SK-N-MC (cell line): ENCODE results near the gene FKBP7.
A peak's percentile ranks its signal among the peaks of the same experiment; 100 is the strongest.
"Not testable (repeated sequence)": the region's sequence is repeated elsewhere in the genome, so short reads cannot be mapped to it uniquely, and the experiment has no call there.

Experiments
- DNase-seq: peaks from one replicate; pipeline ENCODE4 v3.0.0-alpha.2; 2011; ENCODE audit warnings: low read depth, low spot score
- H3K27ac ChIP-seq: fragments of 200-600 bp; sonication (generic); 2 replicates; pipeline ENCODE4 v1.5.1; 2016; ENCODE audit warnings: mixed run types
- H3K36me3 ChIP-seq: fragments of 200-600 bp; sonication (generic); 2 replicates; pipeline ENCODE4 v1.6.1; 2017; ENCODE audit warnings: antibody characterized with exemption, low read length, mixed read lengths; ENCODE audit not compliant: insufficient read depth
- H3K4me3 ChIP-seq: fragments of 200-600 bp; sonication (generic); 2 replicates; pipeline ENCODE4 v1.5.1; 2016
- H3K9ac ChIP-seq: fragments of 200-600 bp; sonication (generic); 2 replicates; pipeline ENCODE4 v1.8.0; 2017; ENCODE audit warnings: mixed run types, mixed read lengths; ENCODE audit not compliant: insufficient read length
- H3K9me3 ChIP-seq: fragments of 200-600 bp; sonication (generic); 2 replicates; pipeline ENCODE4 v1.6.1; 2017; ENCODE audit warnings: low read depth, mild to moderate bottlenecking, antibody characterized with exemption, low read length, moderate library complexity, mixed read lengths
- EZH2 ChIP-seq: fragments of 200-600 bp; sonication (generic); IDR thresholded peaks from one replicate; pipeline ENCODE4 v1.6.1; 2017; ENCODE audit warnings: antibody characterized with exemption
- FOXP2 ChIP-seq: optimal IDR thresholded peaks from 2 replicates; pipeline ENCODE3; 2011; ENCODE audit warnings: mild to moderate bottlenecking, moderate library complexity; ENCODE audit not compliant: insufficient read depth; ENCODE audit errors: extremely low read length, control extremely low read depth
- POLR2AphosphoS5 ChIP-seq: IDR thresholded peaks from 2 replicates; pipeline ENCODE4 v1.6.1; 2012; ENCODE audit warnings: mild to moderate bottlenecking, low read depth, low read length, borderline replicate concordance

FKBP7 gene

GRCh38 chr2:178426388-178426787 lies 52.0 kb downstream of the FKBP7 start:
- H3K9ac ChIP-seq: no peak overlapping the region
- H3K4me3 ChIP-seq: no peak overlapping the region
- no peak overlapping the region for H3K27ac ChIP-seq
- DNase-seq: no peak
- TF ChIP-seq POLR2AphosphoS5 (no peak), FOXP2 (no peak), EZH2 (no peak)
- H3K36me3 ChIP-seq: peaks cover 51% of the 10 kb centered on the region
- no peaks in the 10 kb centered on the region for H3K9me3 ChIP-seq

GRCh38 chr2:178425255-178425827 lies 53.1 kb downstream of the FKBP7 start:
- no peaks in the 10 kb centered on the region for H3K9me3 ChIP-seq
- peaks cover 41% of the 10 kb centered on the region for H3K36me3 ChIP-seq
- H3K9ac ChIP-seq: no peak overlapping the region
- no peak for TF ChIP-seq EZH2
- TF ChIP-seq FOXP2: no peak
- TF ChIP-seq POLR2AphosphoS5: no peak
- no peak overlapping the region for H3K27ac ChIP-seq
- no peak overlapping the region for H3K4me3 ChIP-seq
- DNase-seq: no peak

GRCh38 chr2:178423746-178424145 lies 54.7 kb downstream of the FKBP7 start:
- not testable (repeated sequence) for H3K9ac ChIP-seq, H3K27ac ChIP-seq, H3K4me3 ChIP-seq, DNase-seq, H3K9me3 ChIP-seq
- H3K36me3 ChIP-seq: peaks cover 25% of the 10 kb centered on the region

GRCh38 chr2:178422097-178422496 lies 56.3 kb downstream of the FKBP7 start:
- no peak for TF ChIP-seq POLR2AphosphoS5
- no peak for TF ChIP-seq FOXP2
- TF ChIP-seq EZH2: no peak
- no peak overlapping the region for H3K4me3 ChIP-seq
- DNase-seq: no peak
- no peak overlapping the region for H3K27ac ChIP-seq
- peaks cover 11% of the 10 kb centered on the region for H3K36me3 ChIP-seq
- no peak overlapping the region for H3K9ac ChIP-seq
- no peaks in the 10 kb centered on the region for H3K9me3 ChIP-seq

- H3K36me3 ChIP-seq: no peaks in the 10 kb centered on the region
- no peak for TF ChIP-seq FOXP2
- no peak for DNase-seq
These were observed 57.9 kb downstream of the FKBP7 start for GRCh38 chr2:178420463-178420999.

GRCh38 chr2:178419123-178419522 lies 59.3 kb downstream of the FKBP7 start:
- Histone ChIP-seq H3K9me3 (no peaks in the 10 kb centered on the region), H3K9ac (no peak overlapping the region), H3K27ac (no peak overlapping the region), H3K4me3 (no peak overlapping the region), H3K36me3 (no peaks in the 10 kb centered on the region)
- DNase-seq: no peak
- TF ChIP-seq POLR2AphosphoS5 (no peak), FOXP2 (no peak), EZH2 (no peak)

More at GRCh38 chr2:178420463-178420999, 57.9 kb downstream of the FKBP7 start:
- H3K9me3 ChIP-seq: no peaks in the 10 kb centered on the region
- H3K27ac ChIP-seq: no peak overlapping the region
- H3K4me3 ChIP-seq: no peak overlapping the region
- H3K9ac ChIP-seq: no peak overlapping the region

- no peaks in the 10 kb centered on the region for H3K9me3 ChIP-seq
These were observed 60.0 kb downstream of the FKBP7 start for GRCh38 chr2:178418426-178418825.

GRCh38 chr2:178417916-178418315 lies 60.5 kb downstream of the FKBP7 start:
- Histone ChIP-seq H3K9me3 (no peaks in the 10 kb centered on the region), H3K4me3 (no peak overlapping the region), H3K36me3 (no peaks in the 10 kb centered on the region), H3K27ac (no peak overlapping the region), H3K9ac (no peak overlapping the region)
- TF ChIP-seq POLR2AphosphoS5 (no peak), FOXP2 (no peak), EZH2 (no peak)
- DNase-seq: no peak

More at GRCh38 chr2:178418426-178418825, 60.0 kb downstream of the FKBP7 start:
- Histone ChIP-seq H3K9ac (no peak overlapping the region), H3K4me3 (no peak overlapping the region), H3K27ac (no peak overlapping the region), H3K36me3 (no peaks in the 10 kb centered on the region)
- TF ChIP-seq POLR2AphosphoS5 (no peak), EZH2 (no peak), FOXP2 (no peak)
- no peak for DNase-seq

GRCh38 chr2:178415979-178416378 lies 62.4 kb downstream of the FKBP7 start:
- DNase-seq: no peak
- no peaks in the 10 kb centered on the region for H3K9me3 ChIP-seq
- H3K9ac ChIP-seq: no peak overlapping the region
- H3K4me3 ChIP-seq: no peak overlapping the region
- H3K27ac ChIP-seq: 0 out of 2 replicates have a peak overlapping the region, but pooled peaks have one; percentile 7
- TF ChIP-seq EZH2 (no peak), FOXP2 (no peak), POLR2AphosphoS5 (no peak)
- no peaks in the 10 kb centered on the region for H3K36me3 ChIP-seq
